ENCODE results near the gene SLIT3. TPM values are rescaled to one million over a fixed set of nuclear protein-coding genes. Genes with fewer than 3 reads are reported as not detected.
A peak's percentile ranks its signal among the peaks of the same experiment; 100 is the strongest.

The SLIT3 gene
- total and polyA plus RNA-seq, 8 donors: 1.2 to 24.5 (median 8.6) TPM

DNA sequence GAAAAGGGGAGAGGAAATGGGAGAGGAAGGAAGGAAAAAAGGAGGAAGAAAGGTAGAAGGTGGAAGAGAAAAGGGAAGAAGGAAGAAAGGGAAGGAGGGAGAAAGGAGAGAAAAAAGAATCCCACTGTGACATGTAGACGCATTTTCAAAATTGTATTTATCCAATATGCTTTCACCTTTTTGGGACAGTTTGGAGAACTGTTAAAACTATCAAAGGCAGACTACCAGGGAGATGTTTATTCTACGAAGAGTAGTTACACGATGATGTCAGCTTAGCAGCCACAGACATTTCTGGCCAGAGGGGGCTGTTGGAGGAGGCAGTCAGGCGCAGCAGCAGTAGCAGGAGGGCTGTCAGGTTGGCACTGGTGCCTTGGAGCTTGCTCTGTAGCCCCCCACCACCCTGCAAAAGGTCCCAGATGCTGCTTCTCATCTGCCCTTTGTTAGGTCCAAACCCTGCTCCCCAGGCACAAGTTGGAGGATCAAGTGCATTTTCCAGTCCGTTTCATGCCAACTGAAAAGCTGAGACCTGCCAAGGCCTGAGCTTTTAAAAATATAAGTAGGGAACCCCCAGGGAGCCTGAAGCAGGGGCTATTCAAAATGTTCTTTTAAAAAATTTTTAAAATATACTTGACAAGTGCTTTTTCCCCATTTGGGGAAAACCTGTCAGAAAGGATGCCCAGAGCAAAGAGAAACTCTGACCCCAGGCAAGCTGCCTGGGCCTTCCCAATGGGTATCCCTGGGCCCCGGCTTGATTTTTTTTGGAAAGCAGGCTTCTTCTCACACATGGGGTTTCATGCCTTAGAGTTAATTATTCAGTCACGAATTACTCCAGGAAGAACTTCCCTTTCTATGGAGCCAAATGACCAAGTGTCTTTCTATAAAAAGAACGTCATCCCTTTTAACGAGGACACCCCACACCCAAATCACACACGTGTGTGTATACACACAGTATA lies 203.3 kb downstream of the SLIT3 start:
- no peak overlapping the region for H3K4me3 ChIP-seq
- H3K27ac ChIP-seq: peak overlapping the region in 1 of 5 donors; percentile 35
- H3K9me3 ChIP-seq: no peaks in the 10 kb centered on the region
- H3K4me1 ChIP-seq: peaks cover 0 to 8% (median 0%) of the 10 kb centered on the region in 4 donors
- 63 to 83% (median 70%) methylated on average over 10 of the region's 10 CpGs for WGBS, 5 donors
- no peaks in the 10 kb centered on the region for H3K27me3 ChIP-seq
- H3K36me3 ChIP-seq: no peaks in the 10 kb centered on the region
- DNase-seq: peak in 1 of 2 donors; percentile 55
- intact Hi-C loops (cut with DNase I; ENCODE audit: low total_unique reads): no loop called here
- TF ChIP-seq POLR2A (IDR thresholded peaks at IDR 0.05): no peak
- TF ChIP-seq, protein P1, sequence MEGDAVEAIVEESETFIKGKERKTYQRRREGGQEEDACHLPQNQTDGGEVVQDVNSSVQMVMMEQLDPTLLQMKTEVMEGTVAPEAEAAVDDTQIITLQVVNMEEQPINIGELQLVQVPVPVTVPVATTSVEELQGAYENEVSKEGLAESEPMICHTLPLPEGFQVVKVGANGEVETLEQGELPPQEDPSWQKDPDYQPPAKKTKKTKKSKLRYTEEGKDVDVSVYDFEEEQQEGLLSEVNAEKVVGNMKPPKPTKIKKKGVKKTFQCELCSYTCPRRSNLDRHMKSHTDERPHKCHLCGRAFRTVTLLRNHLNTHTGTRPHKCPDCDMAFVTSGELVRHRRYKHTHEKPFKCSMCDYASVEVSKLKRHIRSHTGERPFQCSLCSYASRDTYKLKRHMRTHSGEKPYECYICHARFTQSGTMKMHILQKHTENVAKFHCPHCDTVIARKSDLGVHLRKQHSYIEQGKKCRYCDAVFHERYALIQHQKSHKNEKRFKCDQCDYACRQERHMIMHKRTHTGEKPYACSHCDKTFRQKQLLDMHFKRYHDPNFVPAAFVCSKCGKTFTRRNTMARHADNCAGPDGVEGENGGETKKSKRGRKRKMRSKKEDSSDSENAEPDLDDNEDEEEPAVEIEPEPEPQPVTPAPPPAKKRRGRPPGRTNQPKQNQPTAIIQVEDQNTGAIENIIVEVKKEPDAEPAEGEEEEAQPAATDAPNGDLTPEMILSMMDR (IDR thresholded peaks at IDR 0.05): no peak
- TF ChIP-seq POLR2AphosphoS5 (IDR thresholded peaks at IDR 0.05): no peak
- no peak for TF ChIP-seq EP300 (IDR thresholded peaks at IDR 0.05)

DNA sequence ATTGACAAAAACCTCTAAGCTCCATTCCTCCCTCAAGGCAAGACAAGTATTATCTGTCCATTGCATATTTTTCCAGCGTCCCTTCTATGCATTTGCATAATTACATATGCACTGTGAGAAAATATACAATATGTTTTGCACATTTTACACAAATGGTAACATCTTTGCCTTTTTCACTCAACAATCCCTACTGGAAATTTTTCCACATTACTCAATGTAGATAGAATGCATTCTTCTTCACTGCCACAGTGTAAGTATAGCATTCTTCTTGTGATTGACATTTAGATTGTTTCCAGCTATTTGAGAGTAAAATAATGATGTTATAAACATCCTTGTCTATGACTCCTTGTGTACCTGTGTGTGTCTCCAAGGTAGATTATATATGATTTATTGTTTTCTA lies 205.0 kb downstream of the SLIT3 start:
- Histone ChIP-seq H3K36me3 (no peaks in the 10 kb centered on the region), H3K27me3 (no peaks in the 10 kb centered on the region), H3K27ac (no peak overlapping the region), H3K4me1 (peaks cover 0 to 8% (median 0%) of the 10 kb centered on the region in 4 donors), H3K4me3 (no peak overlapping the region), H3K9me3 (no peaks in the 10 kb centered on the region)
- DNase-seq: no peak
- 58 to 79% (median 71%) methylated on average over 1 of the region's 1 CpG for WGBS, 5 donors
- intact Hi-C loops (cut with DNase I; ENCODE audit: low total_unique reads): no loop called here
- TF ChIP-seq, protein P1 (IDR thresholded peaks at IDR 0.05): no peak
- TF ChIP-seq EP300 (IDR thresholded peaks at IDR 0.05) (no peak), POLR2AphosphoS5 (IDR thresholded peaks at IDR 0.05) (no peak), POLR2A (IDR thresholded peaks at IDR 0.05) (no peak)

DNA sequence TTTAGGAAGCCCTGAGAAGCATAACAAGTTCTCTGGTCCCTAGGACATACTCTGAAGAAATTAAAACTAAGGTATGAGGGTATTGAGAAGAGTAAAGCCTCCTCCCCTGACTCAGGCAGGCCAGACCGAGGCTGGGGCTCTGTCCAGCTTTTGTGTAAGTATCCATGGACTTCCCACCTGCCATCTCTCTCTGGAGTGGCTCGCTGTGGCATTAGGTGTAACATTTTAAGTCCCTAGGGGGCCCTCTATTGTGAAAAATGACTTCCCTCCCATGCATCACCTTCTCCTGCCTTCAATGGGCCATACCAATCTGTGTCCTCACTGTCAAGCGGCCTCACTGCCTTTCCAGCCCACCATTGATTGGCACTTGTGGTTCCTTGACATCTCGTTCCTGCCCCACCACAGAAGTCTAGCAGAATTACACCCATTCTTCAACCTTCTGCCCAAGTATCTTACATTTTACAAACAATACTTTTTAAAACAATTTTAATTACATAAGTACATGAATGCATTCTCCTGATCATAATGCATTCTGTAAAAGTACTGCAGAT lies 205.5 kb downstream of the SLIT3 start:
- no peak overlapping the region for H3K4me3 ChIP-seq
- intact Hi-C loops (cut with DNase I; ENCODE audit: low total_unique reads): no loop called here
- 79 to 86% (median 84%) methylated on average over 4 of the region's 4 CpGs for WGBS, 5 donors
- peaks cover 0 to 8% (median 0%) of the 10 kb centered on the region in 4 donors for H3K4me1 ChIP-seq
- H3K27me3 ChIP-seq: no peaks in the 10 kb centered on the region
- H3K9me3 ChIP-seq: peaks cover 0 to 3% (median 0%) of the 10 kb centered on the region in 4 donors
- H3K27ac ChIP-seq: no peak overlapping the region
- no peak for DNase-seq
- TF ChIP-seq, protein P1 (IDR thresholded peaks at IDR 0.05): no peak
- TF ChIP-seq POLR2A (IDR thresholded peaks at IDR 0.05) (no peak), POLR2AphosphoS5 (IDR thresholded peaks at IDR 0.05) (no peak), EP300 (IDR thresholded peaks at IDR 0.05) (no peak)
- no peaks in the 10 kb centered on the region for H3K36me3 ChIP-seq

DNA sequence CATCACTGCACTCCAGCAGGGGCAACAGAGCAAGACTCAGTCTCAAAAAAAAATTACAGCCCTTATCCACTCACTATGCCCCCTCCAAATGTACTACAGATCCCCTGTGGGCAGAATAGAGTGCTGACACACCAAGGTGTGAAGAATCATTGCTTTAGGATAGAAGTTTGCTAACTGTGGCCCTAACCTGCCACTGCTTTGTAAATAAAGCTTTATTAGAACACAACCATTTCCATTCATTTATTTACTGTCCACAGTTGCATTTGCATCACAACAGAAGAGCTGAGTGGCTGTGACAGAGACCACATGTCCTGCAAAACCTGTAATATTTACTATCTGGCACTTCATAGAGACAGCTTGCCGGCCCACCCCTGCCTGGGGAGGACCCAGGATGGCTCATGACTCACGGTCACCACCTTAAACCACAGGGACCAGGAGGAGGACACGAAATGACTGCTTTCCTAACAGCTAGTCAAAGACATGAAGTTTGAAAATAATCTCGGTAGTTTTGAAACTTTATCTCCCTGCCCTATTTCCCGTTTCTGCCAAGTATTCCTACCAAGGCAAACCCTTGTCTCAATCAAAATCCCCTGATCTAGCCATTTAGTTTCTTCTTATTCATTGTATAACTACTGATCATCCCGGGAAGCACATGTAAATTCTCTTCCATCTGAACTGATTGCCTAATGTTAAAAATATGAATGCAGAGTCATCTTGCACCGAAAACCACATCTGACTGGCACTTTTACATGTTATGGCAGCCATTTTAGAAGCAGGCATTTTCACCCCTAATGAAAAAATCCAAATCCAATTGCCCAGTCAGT lies 206.1 kb downstream of the SLIT3 start:
- H3K4me1 ChIP-seq: peaks cover 0 to 8% (median 0%) of the 10 kb centered on the region in 4 donors
- TF ChIP-seq EP300 (IDR thresholded peaks at IDR 0.05) (no peak), POLR2A (IDR thresholded peaks at IDR 0.05) (no peak)
- TF ChIP-seq, protein P1 (IDR thresholded peaks at IDR 0.05): no peak
- 67 to 87% (median 75%) methylated on average over 7 of the region's 7 CpGs for WGBS, 5 donors
- H3K36me3 ChIP-seq: no peaks in the 10 kb centered on the region
- no peaks in the 10 kb centered on the region for H3K27me3 ChIP-seq
- H3K4me3 ChIP-seq: no peak overlapping the region
- H3K9me3 ChIP-seq: peaks cover 0 to 7% (median 2%) of the 10 kb centered on the region in 4 donors
- intact Hi-C loops (cut with DNase I; ENCODE audit: low total_unique reads): no loop called here
- H3K27ac ChIP-seq: no peak overlapping the region
- no peak for DNase-seq

Measured in stomach (tissue), 9 donors.